SK-N-MC (cell line): ENCODE data around the gene CTNNA3.

Experiments used
- EZH2 ChIP-seq: fragments of 200-600 bp; sonication (generic); IDR thresholded peaks from one replicate; pipeline ENCODE4 v1.6.1; 2017; ENCODE audit warnings: antibody characterized with exemption
- POLR2AphosphoS5 ChIP-seq: IDR thresholded peaks from 2 replicates; pipeline ENCODE4 v1.6.1; 2012; ENCODE audit warnings: mild to moderate bottlenecking, low read depth, low read length, borderline replicate concordance

- TF ChIP-seq POLR2AphosphoS5 (no peak), EZH2 (no peak)
Measured at GRCh38 chr10:66183028-66183427, 1513.0 kb downstream of the CTNNA3 start.
